Nephron progenitor cell (in vitro differentiated cells): ENCODE data around the gene KDM1A.

Experiments used
- DNase-seq: peaks from one replicate; pipeline ENCODE4 v3.0.0; 2021
- H3K27ac Mint-ChIP-seq: 2 replicates; pipeline ENCODE4 v1.8.0; 2021; ENCODE audit warnings: mild to moderate bottlenecking, moderate library complexity, mixed read lengths
- H3K27me3 Mint-ChIP-seq: 2 replicates; pipeline ENCODE4 v1.8.0; 2021; ENCODE audit warnings: mild to moderate bottlenecking, low read depth, mixed read lengths; ENCODE audit not compliant: poor library complexity
- H3K36me3 Mint-ChIP-seq: 2 replicates; pipeline ENCODE4 v1.8.0; 2021; ENCODE audit warnings: low read depth, mixed read lengths
- H3K4me1 Mint-ChIP-seq: 2 replicates; pipeline ENCODE4 v1.8.0; 2021; ENCODE audit warnings: mixed read lengths
- H3K4me3 Mint-ChIP-seq: 2 replicates; pipeline ENCODE4 v1.8.0; 2021; ENCODE audit warnings: mild to moderate bottlenecking, moderate library complexity, mixed read lengths
- H3K9me3 Mint-ChIP-seq: 2 replicates; pipeline ENCODE4 v1.8.0; 2021; ENCODE audit warnings: mild to moderate bottlenecking, moderate library complexity, mixed read lengths
- CTCF ChIP-seq: fragments of 200-600 bp; sonication (generic); IDR thresholded peaks from 2 replicates; pipeline ENCODE4 v1.5.0; 2021; ENCODE audit warnings: antibody characterized with exemption

The KDM1A gene

GRCh38 chr1:23037081-23037740 is 17.9 kb downstream of the KDM1A start:
- no peaks in the 10 kb centered on the region for H3K27me3 Mint-ChIP-seq
- H3K4me1 Mint-ChIP-seq, result peaks cover 47% of the 10 kb centered on the region
- no peak for TF ChIP-seq CTCF
- no peak overlapping the region for H3K4me3 Mint-ChIP-seq
- no peaks in the 10 kb centered on the region for H3K9me3 Mint-ChIP-seq
- no peak overlapping the region for H3K27ac Mint-ChIP-seq
- DNase-seq, result no peak
- H3K36me3 Mint-ChIP-seq, result peaks cover 61% of the 10 kb centered on the region

GRCh38 chr1:23039308-23039826 is 20.1 kb downstream of the KDM1A start:
- Mint-ChIP-seq H3K4me3 (no peak overlapping the region), H3K4me1 (peaks cover 45% of the 10 kb centered on the region), H3K9me3 (no peaks in the 10 kb centered on the region), H3K27me3 (no peaks in the 10 kb centered on the region), H3K27ac (peak overlapping the region; percentile 11), H3K36me3 (peaks cover 59% of the 10 kb centered on the region)
- no peak for DNase-seq
- TF ChIP-seq CTCF, result no peak

GRCh38 chr1:23040509-23040908 is 21.2 kb downstream of the KDM1A start:
- Mint-ChIP-seq H3K27me3 (no peaks in the 10 kb centered on the region), H3K4me1 (peaks cover 37% of the 10 kb centered on the region), H3K36me3 (peaks cover 57% of the 10 kb centered on the region), H3K9me3 (no peaks in the 10 kb centered on the region), H3K27ac (no peak overlapping the region), H3K4me3 (no peak overlapping the region)
- TF ChIP-seq CTCF, result no peak
- no peak for DNase-seq

- Mint-ChIP-seq H3K4me3 (no peak overlapping the region), H3K9me3 (no peaks in the 10 kb centered on the region), H3K4me1 (peaks cover 23% of the 10 kb centered on the region), H3K36me3 (peaks cover 72% of the 10 kb centered on the region), H3K27ac (peak overlapping the region; percentile 88), H3K27me3 (no peaks in the 10 kb centered on the region)
- TF ChIP-seq CTCF, result no peak
- DNase-seq, result no peak
Measured at GRCh38 chr1:23044035-23044434, 24.8 kb downstream of the KDM1A start.

- no peak for DNase-seq
- H3K36me3 Mint-ChIP-seq, result peaks cover 72% of the 10 kb centered on the region
- peak overlapping the region; percentile 29 for H3K27ac Mint-ChIP-seq
- no peak overlapping the region for H3K4me3 Mint-ChIP-seq
- TF ChIP-seq CTCF, result no peak
- no peaks in the 10 kb centered on the region for H3K9me3 Mint-ChIP-seq
- H3K4me1 Mint-ChIP-seq, result peaks cover 12% of the 10 kb centered on the region
- H3K27me3 Mint-ChIP-seq, result no peaks in the 10 kb centered on the region
Measured at GRCh38 chr1:23050201-23050600, 30.9 kb downstream of the KDM1A start.
